Body of pancreas (tissue), 4 donors: ENCODE results near the gene MRM2. TPM values are rescaled to one million over a fixed set of nuclear protein-coding genes. Genes with fewer than 3 reads are reported as not detected.

Experiments used
- ATAC-seq: fragments of 150-250 bp; one replicate; pipeline ENCODE4 v1.9.1; 2016
- DNase-seq, 4 donors: peaks; one replicate each; pipeline ENCODE4 v3.0.0-alpha.2; 2019
- H3K27ac ChIP-seq, 4 donors: fragments of 200-600 bp; sonication (generic); 1 replicate in 3 of 4; 2 replicates in 1 of 4; pipeline versions ENCODE4 v1.5.1 to v1.6.1; 2016 to 2019; ENCODE audit warnings: mild to moderate bottlenecking in 1 of 4, mixed read lengths in 1 of 4, moderate library complexity in 1 of 4
- H3K27me3 ChIP-seq, 2 donors: fragments of 200-600 bp; sonication (generic); one replicate each; pipeline ENCODE4 v1.6.0; 2016; ENCODE audit warnings: mild to moderate bottlenecking in 1 of 2
- H3K36me3 ChIP-seq, 2 donors: fragments of 200-600 bp; sonication (generic); replicated peaks in 1 of 2; 2 replicates each; pipeline ENCODE4 v1.5.1; 2016; ENCODE audit warnings: low read depth in 2 of 2; ENCODE audit not compliant: insufficient read depth in 1 of 2
- H3K4me1 ChIP-seq: fragments of 200-600 bp; sonication (generic); one replicate; pipeline ENCODE4 v1.6.0; 2016
- H3K4me3 ChIP-seq, 2 donors: fragments of 200-600 bp; sonication (generic); 1 replicate in 1 of 2; 2 replicates in 1 of 2; pipeline ENCODE4 v1.5.1; 2016 to 2019
- H3K9me3 ChIP-seq, 3 donors: fragments of 200-600 bp; sonication (generic); 1 replicate in 2 of 3; 2 replicates in 1 of 3; pipeline ENCODE4 v1.5.1; 2016
- CTCF ChIP-seq, 7 experiments: fragments of 450-650 bp in 4 of 7; fragments of 200-600 bp in 3 of 7; sonication (generic) in 3 of 7; IDR thresholded peaks; one replicate each; pipeline ENCODE4 v1.5.1; 2016 to 2019; ENCODE audit warnings: antibody characterized with exemption in 7 of 7
- POLR2A ChIP-seq, 3 donors: fragments of 450-650 bp; IDR thresholded peaks; one replicate each; pipeline ENCODE4 v1.6.1; 2016; ENCODE audit warnings: antibody characterized with exemption in 3 of 3, mild to moderate bottlenecking in 2 of 3
- WGBS, 2 donors: methylation state at CpG; one replicate each; pipeline ENCODE4 v1.1.5; 2017; 5-methylcytosine and 5-hydroxymethylcytosine counted together
- intact Hi-C: fragments of 100-400 bp; cut with DNase I; formaldehyde crosslinking; loops from one replicate; pipeline ENCODE4 v1.15.1; 2023
- total RNA-seq, 2 donors: library from RNA; depleted of rRNA; stranded (reverse); fragments of >200 nt; gene quantifications; one replicate each; pipeline ENCODE4 v1.1.0, GENCODE V29; 2016

Gene MRM2
- total RNA-seq, 2 donors from 2014 or later, result 7.6 to 8.8 TPM

GRCh38 chr7:2253525-2254244 is 11.7 kb upstream of the MRM2 start:
- Histone ChIP-seq H3K4me3 (no peak overlapping the region), H3K4me1 (no peaks in the 10 kb centered on the region), H3K27ac (no peak overlapping the region), H3K36me3 (peaks cover 0 to 3% of the 10 kb centered on the region in 2 donors), H3K27me3 (no peaks in the 10 kb centered on the region), H3K9me3 (no peaks in the 10 kb centered on the region)
- no peak for ATAC-seq
- intact Hi-C loops, result no loop called here
- WGBS, 2 donors, result 90 to 92% methylated on average over 5 to 19 of the region's 32 CpGs
- DNase-seq, result no peak
- TF ChIP-seq POLR2A (IDR thresholded peaks at IDR 0.05) (no peak), CTCF (IDR thresholded peaks at IDR 0.05) (no peak)

GRCh38 chr7:2253021-2253420 is 11.0 kb upstream of the MRM2 start:
- ATAC-seq, result no peak
- no peak for TF ChIP-seq POLR2A (IDR thresholded peaks at IDR 0.05)
- TF ChIP-seq CTCF (IDR thresholded peaks at IDR 0.05), result no peak
- no peaks in the 10 kb centered on the region for H3K9me3 ChIP-seq
- WGBS, 2 donors, result 92 to 100% methylated on average over 1 to 9 of the region's 9 CpGs
- intact Hi-C loops, result no loop called here
- H3K4me1 ChIP-seq, result no peaks in the 10 kb centered on the region
- H3K27me3 ChIP-seq, result no peaks in the 10 kb centered on the region
- H3K27ac ChIP-seq, result no peak overlapping the region
- DNase-seq, result no peak
- H3K4me3 ChIP-seq, result no peak overlapping the region
- H3K36me3 ChIP-seq, result peaks cover 0 to 3% of the 10 kb centered on the region in 2 donors

GRCh38 chr7:2251841-2252771 is 10.1 kb upstream of the MRM2 start:
- WGBS, 2 donors, result 87 to 90% methylated on average over 14 to 20 of the region's 24 CpGs
- Histone ChIP-seq H3K27me3 (no peaks in the 10 kb centered on the region), H3K9me3 (no peaks in the 10 kb centered on the region), H3K4me3 (no peak overlapping the region), H3K27ac (no peak overlapping the region), H3K36me3 (peaks cover 0 to 3% of the 10 kb centered on the region in 2 donors), H3K4me1 (no peaks in the 10 kb centered on the region)
- no peak for DNase-seq
- TF ChIP-seq CTCF (IDR thresholded peaks at IDR 0.05) (no peak), POLR2A (IDR thresholded peaks at IDR 0.05) (no peak)
- no peak for ATAC-seq
- intact Hi-C loops, result no loop called here

- ATAC-seq (no peak), DNase-seq (no peak)
- H3K27me3 ChIP-seq, result no peaks in the 10 kb centered on the region
- H3K27ac ChIP-seq, result no peak overlapping the region
- H3K36me3 ChIP-seq, result no peaks in the 10 kb centered on the region
- no peaks in the 10 kb centered on the region for H3K4me1 ChIP-seq
- H3K4me3 ChIP-seq, result no peak overlapping the region
- intact Hi-C loops, result no loop called here
- TF ChIP-seq CTCF (IDR thresholded peaks at IDR 0.05), result no peak
- TF ChIP-seq POLR2A (IDR thresholded peaks at IDR 0.05), result no peak
- 0 to 79% methylated on average over 1 to 10 of the region's 10 CpGs for WGBS, 2 donors
- H3K9me3 ChIP-seq, result no peaks in the 10 kb centered on the region
These were observed 9.4 kb upstream of the MRM2 start for GRCh38 chr7:2251381-2251780.
